ENCODE results near the gene OR2J2.
"Not testable (repeated sequence)": the region's sequence is repeated elsewhere in the genome, so short reads cannot be mapped to it uniquely, and the experiment has no call there.

OR2J2 gene
- total RNA-seq: 0 to 0.03 (median 0) reads per million in 18 experiments

DNA sequence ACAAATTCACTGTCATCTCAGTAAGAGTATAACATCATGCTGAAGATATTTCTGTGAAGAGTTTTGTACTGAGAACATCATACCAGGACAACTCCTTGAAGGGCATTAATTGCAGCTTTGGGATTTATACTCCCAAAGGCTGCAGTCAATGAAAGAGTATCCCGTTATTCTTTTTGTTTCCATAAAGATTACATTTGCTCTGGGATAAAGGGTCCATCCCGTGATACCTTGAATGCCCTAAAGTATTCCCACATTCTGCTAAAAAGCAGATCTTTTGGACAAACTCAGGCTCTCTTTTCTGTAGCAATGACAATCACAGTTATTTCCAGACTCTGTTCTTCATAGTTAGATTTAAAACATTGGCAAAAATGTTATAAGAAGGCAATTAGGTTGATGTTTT, at the start of gene OR2J2:
Gene OR2J2 (plus strand): TSS at position 301 of the 400 bp plus-strand sequence. CDS start 2,729 bp downstream, outside the sequence.
- not testable (repeated sequence) for DNase-seq

DNA sequence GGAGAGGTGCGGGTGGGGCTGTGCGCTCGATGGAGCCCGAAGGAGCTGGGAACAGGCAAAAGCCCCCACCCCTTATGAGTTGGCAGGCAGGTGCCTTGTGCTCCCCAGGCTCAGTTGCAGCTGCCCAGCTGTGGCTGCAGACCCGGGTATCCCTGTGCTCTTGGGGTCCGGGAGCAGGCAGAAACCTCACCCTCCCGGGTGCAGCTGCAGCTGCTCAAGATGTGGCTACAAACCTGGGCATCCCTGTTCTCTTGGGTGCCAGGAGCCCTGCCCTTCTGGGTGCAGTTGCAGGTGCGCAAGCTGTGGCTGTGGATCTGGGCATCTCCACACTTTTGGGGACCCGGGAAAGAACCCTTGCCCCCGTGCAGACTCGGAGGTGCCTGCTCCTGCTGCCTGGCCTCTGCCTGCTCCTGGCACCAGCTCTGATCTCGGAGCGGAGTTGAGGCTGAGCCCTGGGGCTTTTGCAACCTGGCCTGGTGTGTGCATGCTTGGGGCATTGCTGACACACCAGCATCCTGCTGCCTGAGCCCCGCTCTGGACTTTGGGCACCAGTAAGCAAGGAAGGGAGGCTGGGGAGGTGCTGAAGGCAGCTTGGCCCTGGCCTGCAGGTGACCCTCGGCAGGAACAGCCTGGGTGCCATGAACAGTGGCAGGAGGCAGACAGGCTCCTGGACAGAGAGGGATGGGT, 41.2 kb upstream of the OR2J2 start:
- no peak for DNase-seq

DNA sequence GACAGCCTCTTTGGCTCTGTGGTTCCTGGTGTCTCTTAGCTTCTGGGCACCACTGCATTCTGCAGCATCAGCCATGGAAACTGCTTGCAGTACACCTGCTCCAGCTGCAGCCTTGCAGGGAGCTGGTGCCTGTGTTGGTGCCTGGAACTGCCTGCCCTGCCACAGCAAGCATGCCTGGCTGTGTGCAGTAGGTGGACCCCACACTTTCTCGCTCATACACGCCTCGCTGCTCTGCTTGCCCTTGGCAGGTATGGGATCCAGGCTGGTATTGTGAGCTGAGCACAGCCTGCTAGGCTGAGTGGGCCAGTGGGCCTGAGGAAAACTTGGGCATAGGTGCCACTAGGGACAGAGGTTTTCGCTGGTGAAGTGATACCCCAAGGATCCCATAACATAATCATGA, 40.1 kb upstream of the OR2J2 start:
- DNase-seq: no peak

DNA sequence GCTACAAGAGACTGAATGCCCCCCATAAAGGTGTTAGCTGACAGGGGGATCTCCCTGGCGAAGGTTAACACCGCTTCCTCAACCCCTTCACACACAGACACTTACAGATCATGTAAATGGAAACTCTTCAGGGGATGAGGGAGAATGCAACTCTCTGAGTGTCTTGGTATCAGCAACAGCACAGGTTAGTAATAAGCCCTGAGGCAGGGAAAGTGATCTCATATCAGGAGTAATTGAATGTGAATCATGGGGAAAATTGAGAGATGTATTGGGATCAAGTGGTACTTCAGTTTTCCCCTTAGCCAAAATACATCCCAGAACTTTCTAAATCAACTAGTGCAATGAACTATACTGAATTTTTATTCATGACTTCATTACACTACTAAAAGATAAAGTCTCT, 39.0 kb upstream of the OR2J2 start:
- DNase-seq: no peak

DNA sequence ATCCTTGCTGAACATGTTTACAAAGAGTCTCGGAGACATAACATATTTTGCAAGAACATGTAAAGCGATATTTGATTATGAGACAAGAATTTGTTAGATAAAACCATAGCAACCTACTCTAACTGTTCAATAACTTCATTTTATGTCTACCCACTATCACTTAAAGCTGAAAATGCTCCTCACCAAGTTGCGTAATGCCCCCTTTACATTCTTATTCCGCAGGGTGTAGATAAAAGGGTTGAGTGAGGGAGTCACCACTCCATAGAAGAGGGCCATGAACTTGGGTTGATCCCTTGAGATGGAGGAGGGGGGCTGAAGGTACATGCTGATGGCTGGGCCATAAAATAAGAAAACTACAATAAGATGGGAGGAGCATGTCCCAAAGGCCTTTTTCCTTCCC, 33.0 kb upstream of the OR2J2 start:
- no peak for DNase-seq

DNA sequence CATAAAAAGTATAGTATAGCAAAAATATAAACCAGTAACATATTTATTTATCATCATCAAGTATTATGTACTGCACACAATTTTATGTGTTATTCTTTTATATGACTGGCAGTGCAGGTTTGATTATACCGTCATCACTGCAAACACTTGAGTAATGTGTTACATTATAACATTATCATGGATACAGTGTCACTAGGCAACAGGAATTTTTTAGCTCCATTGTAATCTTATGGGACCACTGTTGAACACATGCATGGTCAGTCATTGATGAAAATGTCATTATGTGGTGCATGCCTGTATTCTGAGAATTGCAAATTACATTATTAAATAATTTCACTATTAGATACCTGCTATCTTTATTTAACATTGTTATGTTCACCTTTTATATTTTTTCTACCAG, 29.1 kb upstream of the OR2J2 start:
- no peak for DNase-seq

DNA sequence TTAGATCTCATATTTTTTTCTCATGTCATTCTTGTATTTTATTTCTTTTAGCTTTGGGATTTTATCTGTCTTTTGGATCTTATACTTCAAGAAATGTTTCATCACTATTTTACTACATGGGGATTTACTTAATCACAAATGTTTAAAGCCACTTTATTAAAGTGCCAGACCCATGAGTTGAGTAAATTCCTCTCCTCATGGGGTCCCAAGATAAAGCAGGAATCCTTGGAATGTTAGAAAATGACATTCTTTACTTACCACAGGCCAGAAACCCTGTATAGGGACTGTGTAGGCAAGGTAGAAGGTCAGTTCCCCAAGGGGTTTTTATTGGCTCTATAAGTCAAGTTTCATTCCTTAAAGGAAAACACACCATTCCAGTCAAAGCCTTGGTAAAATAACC, 28.4 kb upstream of the OR2J2 start:
- no peak for DNase-seq

DNA sequence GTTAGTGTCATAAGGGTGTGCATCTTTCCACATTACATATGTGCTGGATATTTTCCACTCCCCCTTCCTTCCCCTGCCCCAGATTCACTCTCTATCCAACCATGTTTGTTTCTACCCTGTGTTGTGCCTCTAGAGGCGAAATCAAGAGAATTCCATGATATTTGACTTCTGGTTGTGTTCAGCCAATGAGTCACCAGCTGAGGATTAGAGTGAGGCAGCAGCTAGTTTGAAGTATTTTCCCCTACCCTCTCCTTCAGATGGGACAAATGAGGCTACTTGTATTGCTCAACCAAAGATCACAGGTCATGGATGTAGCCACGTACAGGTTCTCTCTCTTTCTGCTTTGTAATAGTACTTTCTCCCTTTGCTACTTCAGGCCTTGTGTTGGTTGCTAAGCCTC, 24.5 kb upstream of the OR2J2 start:
- no peak for DNase-seq

DNA sequence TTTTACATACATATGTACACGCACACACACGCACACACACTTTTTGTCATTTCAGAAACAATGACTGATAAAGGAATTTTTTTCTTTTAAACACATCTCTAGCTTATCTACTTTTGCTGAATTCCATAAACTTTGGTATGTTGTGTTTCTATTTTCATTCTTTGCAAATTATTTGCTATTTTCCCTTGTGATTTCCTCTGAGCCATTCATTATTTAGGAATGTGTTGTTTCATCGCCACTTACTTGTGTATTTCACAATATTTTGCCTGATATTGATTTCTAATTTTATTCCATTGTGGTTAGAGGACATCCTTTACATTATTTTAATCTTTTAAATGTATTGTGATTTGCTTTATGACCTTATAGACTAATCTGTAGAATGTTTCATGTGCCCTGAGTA, 23.6 kb upstream of the OR2J2 start:
- DNase-seq: no peak

DNA sequence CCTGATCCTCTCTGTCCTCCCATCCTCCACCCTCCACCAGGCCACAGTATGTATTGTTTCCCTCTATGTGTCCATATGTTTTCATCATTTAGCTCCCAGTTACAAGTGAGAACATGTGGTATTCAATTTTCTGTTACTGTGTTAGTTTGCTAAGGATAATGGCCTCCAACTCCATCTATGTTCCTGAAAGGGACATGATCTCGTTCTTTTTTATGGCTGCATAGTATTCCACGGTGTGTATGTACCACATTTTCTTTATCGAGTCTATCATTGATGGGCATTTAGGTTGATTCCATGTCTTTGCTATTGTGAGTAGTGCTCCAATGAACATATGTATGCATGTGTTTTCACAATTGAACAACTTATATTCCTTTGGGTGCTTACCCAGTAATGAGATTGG, 21.3 kb upstream of the OR2J2 start:
- not testable (repeated sequence) for DNase-seq

DNA sequence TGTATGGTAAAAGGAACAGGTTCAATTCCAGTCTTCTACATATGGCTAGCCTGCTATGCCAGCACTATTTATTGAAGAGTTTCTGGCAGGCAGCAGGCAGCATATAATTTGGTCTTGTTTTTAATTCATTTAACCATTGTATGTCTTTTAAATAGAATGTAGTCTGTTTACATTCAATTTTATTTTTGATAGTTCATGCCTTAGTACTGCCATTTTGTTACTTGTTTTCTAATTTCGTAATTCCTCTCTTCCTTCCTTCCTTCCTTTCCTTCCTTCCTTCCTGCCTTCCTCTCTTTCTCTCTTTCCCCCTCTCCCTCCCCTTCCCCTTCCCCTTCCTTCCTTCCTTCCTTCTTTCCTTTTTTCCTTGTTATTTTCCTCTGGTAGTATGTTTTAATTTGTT, 17.6 kb upstream of the OR2J2 start:
- DNase-seq: no peak

DNA sequence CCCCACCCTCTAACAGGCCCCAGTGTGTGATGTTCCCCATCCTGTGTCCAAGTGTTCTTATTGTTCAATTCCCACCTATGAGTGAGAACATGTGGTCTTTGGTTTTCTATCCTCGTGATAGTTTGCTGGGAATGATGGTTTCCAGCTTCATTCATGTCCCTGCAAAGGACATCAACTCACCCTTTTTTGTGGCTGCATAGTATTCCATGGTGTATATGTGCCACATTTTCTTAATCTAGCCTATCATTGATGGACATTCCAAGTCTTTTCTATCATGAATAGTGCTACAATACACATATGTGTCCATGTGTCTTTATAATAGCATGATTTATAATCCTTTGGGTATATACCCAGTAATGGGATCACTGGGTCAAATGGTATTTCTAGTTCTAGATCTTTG, 15.5 kb upstream of the OR2J2 start:
- DNase-seq: not testable (repeated sequence)

DNA sequence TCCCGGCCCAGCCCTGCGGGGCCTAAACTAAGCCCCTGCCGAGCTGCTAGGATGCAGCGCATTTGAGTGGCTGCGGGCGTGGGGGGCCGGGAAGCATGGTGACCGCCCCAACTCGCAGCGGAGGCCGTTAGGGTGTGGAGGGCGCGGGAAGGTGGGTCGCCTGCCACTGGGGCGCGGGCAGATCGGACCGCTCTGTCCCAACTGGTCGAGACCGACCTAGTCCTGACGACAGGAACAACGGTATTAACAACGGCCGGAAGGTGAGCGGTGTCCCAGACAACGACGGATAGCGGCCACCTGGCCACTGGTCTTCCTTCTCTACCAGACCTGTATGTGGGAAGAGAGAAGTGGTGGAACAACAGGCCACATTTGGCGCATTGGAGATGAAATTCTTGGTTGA, 10.8 kb upstream of the OR2J2 start:
- not testable (repeated sequence) for DNase-seq

DNA sequence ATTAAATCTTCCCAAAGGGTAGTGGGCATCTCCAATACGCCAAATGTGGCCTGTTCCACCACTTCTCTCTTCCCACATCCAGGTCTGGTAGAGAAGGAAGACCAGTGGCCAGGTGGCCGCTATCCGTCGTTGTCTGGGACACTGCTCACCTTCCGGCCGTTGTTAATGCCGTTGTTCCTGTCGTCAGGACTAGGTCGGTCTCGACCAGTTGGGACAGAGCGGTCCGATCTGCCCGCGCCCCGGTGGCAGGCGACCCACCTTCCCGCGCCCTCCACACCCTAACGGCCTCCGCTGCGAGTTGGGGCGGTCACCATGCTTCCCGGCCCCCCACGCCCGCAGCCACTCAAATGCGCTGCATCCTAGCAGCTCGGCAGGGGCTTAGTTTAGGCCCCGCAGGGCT, 5.1 kb upstream of the OR2J2 start:
- DNase-seq: not testable (repeated sequence)

DNA sequence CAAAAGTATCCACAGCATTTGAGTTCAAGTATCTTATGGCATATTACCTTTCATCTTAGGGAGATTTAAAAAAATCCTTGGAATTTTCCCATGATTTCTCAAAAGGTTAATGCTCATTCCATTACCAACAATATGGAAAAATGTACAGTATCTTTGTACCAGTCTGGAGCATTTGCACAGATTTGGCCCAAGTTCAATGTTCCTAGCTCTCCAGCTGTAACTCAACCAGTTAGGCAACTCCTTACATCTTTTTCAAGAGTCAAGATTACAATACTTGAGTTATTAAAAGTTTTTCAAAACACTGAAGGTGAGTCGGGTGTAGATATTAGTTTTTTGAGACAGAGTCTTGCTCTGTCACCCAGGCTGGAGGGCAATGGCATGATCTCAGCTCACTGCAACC, 1.0 kb downstream of the OR2J2 start:
- no peak for DNase-seq

DNA sequence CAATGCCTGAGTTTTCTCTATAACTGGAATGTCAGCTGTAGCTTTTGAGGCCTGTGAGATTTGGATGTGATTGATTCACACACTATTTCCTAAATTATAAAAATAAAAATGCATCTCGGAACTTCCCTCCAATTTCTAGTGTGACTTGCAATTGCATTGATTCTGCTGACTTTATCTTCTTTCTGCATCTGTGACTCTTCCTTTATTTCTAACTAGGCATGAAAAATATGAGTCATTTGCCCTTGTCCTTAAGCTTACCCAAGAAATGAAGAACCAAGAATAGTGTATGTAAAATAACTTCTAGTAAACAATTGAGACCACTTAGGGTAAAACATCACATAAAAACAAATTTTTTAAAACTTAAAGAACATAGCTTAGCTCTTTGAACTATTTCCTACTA, 12.9 kb downstream of the OR2J2 start:
- no peak for DNase-seq

DNA sequence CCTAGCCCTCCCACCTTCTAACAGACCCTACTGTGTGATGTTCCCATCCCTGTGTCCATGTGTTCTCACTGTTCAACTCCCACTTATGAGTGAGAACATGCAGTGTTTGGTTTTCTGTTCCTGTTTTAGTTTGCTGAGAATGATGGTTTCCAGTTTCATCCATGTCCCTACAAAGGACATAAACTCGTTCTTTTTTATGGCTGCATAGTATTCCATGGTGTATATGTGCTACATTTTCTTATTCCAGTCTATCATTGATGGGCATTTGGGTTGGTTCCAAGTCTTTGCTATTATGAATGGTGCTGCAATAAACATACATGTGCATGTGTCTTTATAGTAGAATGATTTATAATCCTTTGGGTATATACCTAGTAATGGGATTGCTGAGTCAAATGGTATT, 18.0 kb downstream of the OR2J2 start:
- not testable (repeated sequence) for DNase-seq

DNA sequence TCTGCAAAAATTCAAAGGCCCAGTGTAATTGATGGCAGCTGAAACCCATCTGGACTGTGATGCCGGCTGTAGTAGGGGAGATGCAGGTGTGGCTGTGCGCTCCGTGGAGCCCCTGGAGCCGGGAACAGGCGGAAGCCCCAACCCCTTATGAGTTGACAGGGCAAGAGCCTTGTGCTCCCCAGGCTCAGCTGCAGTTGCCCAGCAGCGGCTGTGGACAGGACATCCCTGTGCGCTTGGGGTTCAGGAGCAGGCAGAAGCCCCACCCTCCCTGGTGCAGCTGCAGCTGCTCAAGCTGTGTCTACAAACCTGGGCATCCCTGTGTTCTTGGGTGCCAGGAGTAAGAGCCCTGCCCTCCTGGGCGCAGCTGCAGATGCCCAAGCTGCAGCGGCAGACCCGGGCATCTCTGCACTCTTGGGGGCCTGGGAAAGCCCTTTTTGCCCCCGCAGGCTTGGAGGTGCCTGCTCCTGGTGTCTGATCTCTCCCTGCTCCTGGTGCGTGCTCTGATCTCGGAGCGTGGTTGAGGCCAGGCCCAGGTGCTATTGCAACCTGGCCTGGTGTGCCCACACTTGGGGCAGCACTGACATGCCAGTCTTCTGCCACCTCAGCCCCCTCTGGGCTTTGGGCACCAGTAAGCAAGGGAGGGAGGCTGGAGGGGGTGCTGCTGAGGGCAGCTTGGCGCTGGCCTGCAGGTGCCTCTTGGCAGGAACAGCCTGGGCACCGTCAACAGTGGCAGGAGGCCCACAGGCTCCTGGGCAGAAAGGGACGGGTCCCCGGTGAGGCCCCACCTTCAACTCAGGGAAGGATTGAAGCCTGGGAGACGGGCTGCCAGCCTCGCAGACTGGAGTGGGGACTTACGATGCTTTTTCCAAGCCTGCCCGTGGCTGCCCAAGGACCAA, 30.3 kb downstream of the OR2J2 start:
- DNase-seq: no peak

DNA sequence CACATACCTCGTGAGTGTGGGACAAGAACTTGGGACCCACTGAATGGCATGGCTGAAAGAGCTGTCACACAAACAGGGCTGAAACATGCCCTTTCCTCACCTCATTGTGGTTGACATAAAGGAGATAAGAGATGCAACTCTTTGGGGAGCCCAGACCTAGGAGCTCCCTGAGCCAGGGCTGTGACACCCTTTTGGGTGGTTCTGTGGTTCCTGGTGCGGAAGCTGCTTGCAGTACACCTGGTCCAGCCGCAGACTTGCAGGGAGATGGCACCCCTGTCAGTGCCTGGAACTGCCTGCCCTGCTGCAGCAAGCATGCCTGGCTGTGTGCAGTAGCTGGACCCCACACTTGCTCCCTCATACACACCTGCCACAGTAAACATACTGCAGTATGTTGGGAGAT, 31.3 kb downstream of the OR2J2 start:
- no peak for DNase-seq

DNA sequence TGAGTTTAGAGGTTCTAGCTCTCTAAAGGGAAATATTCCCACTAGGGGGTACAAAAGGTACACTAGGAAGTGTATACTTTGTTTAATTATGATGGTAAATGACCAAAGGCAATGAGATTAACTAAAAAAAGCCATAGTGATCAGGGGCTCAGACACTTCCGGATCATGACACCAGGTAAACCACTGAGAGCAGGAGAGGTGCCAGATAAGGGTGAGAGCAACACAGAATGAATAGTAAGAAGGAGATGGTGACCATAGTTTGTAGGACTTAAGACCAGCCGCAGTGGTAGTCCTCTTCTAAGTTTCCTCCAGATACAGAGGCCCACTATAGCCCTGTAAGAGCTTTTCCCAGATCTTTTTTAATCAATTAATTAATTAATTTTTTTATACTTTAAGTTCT, 40.8 kb downstream of the OR2J2 start:
- no peak for DNase-seq

DNA sequence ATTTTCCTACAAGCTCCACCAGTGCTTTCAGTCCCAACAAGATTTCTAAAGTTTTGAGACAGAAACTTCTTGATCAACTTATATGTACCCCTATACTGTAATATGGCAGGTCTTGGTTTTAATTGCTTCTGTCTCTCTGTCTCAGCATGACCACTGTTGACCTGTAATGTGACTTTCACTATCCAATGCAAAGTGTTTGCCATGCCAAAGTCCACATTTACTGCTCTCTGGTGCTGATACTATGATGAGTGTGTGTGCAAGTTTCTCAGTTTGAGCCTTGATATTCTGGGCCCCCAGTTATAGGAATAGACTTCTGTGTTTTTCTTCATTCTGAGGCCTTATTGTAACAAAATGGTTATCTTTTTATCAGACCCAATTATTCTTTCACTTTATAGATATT, 45.8 kb downstream of the OR2J2 start:
- DNase-seq: no peak

DNA sequence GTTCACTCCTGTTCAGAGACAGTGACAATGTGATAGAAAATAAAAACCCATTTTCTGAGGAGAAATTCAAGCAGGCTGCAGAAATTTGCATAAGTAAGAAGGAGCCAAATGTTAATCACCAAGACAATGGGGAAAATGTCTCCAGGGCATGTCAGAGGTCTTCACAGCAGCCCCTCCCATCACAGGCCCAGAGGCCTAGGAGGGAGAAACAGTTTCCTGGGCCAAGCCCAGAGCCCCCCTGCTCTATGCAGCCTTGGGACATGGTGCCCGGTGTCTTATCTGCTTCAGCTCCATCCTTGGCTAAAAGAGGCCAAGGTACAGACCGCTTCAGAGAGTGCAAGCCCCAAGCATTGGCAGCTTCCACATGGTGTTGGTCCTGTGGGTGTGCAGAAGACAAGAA, 46.5 kb downstream of the OR2J2 start:
- DNase-seq: not testable (repeated sequence)

DNA sequence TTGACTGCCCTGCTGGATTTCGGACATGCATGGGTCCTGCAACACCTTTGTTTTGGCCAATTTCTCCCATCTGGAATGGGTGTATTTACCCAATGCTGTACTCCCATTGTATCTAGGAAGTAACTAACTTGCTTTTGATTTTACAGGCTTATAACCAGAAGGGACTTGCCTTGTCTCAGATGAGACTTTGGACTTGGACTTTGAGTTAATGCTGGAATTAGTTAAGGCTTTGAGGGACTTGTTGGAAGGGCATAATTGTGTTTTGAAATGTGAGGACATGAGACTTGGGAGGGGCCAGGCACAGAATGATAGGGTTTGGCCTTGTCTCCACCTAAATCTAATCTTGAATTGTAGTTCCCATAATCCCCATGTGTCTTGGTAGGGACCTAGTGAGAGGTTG, 47.3 kb downstream of the OR2J2 start:
- not testable (repeated sequence) for DNase-seq
